HepG2 (cell line): ENCODE data around the gene CAPN13. TPM values are rescaled to one million over a fixed set of nuclear protein-coding genes. Genes with fewer than 3 reads are reported as not detected.
A peak's percentile ranks its signal among the peaks of the same experiment; 100 is the strongest.

ENCODE experiments used
- ATAC-seq: fragments of 200-7000 bp; cut with Tn5 transposase; 3 replicates; pipeline ENCODE4 v1.9.1; 2020; ENCODE audit warnings: mild to moderate bottlenecking, moderate library complexity
- BruUV-seq: library from RNA; stranded (reverse); fragments of 400-500 nt; replicated peaks from 2 replicates; lab custom pipeline; 2021; lab: Mats Ljungman, UMichigan
- CTCF ChIA-PET: fragments of 300-600 bp; formaldehyde crosslinking; extraction: SDS; loops from one replicate; lab custom pipeline; 2021; ENCODE audit warnings: low total read pairs, inconsistent platforms, low intra/inter-chr PET ratio; lab: Yijun Ruan, JAX
- POLR2A ChIA-PET: fragments of 350-600 bp; sonication (Branson Sonifier 250); formaldehyde crosslinking; loops from one replicate; lab custom pipeline; 2020; ENCODE audit warnings: antibody characterized with exemption, inconsistent platforms; lab: Yijun Ruan, JAX
- DNase-seq: peaks from one replicate; pipeline ENCODE4 v3.0.0-alpha.2; 2015; ENCODE audit warnings: low spot score
- FAIRE-seq: peaks from 3 replicates; lab custom pipeline; 2011; peaks lifted over from hg19 to GRCh38; lab: Jason Lieb, UNC
- H2AFZ ChIP-seq: one replicate; pipeline ENCODE4 v1.6.1; 2011; ENCODE audit warnings: low read length, inconsistent platforms
- H3K27ac ChIP-seq: fragments of 300-600 bp; 3 replicates; pipeline ENCODE4 v1.8.0; 2011; ENCODE audit warnings: mixed run types, mild to moderate bottlenecking, mixed read lengths, low read length, inconsistent platforms; ENCODE audit not compliant: insufficient read depth; ENCODE audit errors: extremely low read length
- H3K27me3 ChIP-seq, 2 experiments: fragments of 200-600 bp in 1 of 2; 2 replicates in 1 of 2; 3 replicates in 1 of 2; pipeline versions ENCODE4 v1.6.0 to v1.8.0; 2011; ENCODE audit warnings: low read length in 2 of 2, mild to moderate bottlenecking in 2 of 2, moderate library complexity in 2 of 2, inconsistent platforms in 1 of 2; ENCODE audit not compliant: insufficient read depth in 2 of 2, control insufficient read depth in 1 of 2
- H3K36me3 ChIP-seq, 2 experiments: fragments of 200-600 bp in 1 of 2; replicated peaks in 1 of 2; 2 replicates in 1 of 2; 3 replicates in 1 of 2; pipeline versions ENCODE4 v1.5.1 to v1.8.0; 2011; ENCODE audit warnings: low read length in 2 of 2, inconsistent platforms in 1 of 2; ENCODE audit not compliant: insufficient read depth in 2 of 2, control insufficient read depth in 1 of 2
- H3K4me1 ChIP-seq: 2 replicates; pipeline ENCODE4 v1.5.1; 2012; ENCODE audit warnings: low read length, inconsistent platforms; ENCODE audit not compliant: insufficient read depth
- H3K4me2 ChIP-seq: 2 replicates; pipeline ENCODE4 v1.6.0; 2011; ENCODE audit warnings: low read depth, low read length, inconsistent platforms
- H3K4me3 ChIP-seq, 3 experiments: fragments of 200-600 bp in 1 of 3; sonication (generic), shearing (Covaris generic) in 1 of 3; replicated peaks in 1 of 3; 2 replicates each; pipeline ENCODE4 v1.5.1; 2011 to 2016; ENCODE audit warnings: low read length in 3 of 3, inconsistent platforms in 2 of 3, low read depth in 2 of 3, mild to moderate bottlenecking in 2 of 3, control low read depth in 1 of 3, mixed read lengths in 1 of 3; ENCODE audit not compliant: insufficient read depth in 1 of 3
- H3K79me2 ChIP-seq: one replicate; pipeline ENCODE4 v1.6.1; 2011; ENCODE audit warnings: low read length, inconsistent platforms; ENCODE audit not compliant: insufficient read depth
- H3K9ac ChIP-seq: 2 replicates; pipeline ENCODE4 v1.6.0; 2011; ENCODE audit warnings: mild to moderate bottlenecking, low read depth, low read length, inconsistent platforms; ENCODE audit not compliant: insufficient read depth
- H3K9me3 ChIP-seq: 2 replicates; pipeline ENCODE4 v1.5.1; 2012; ENCODE audit warnings: mild to moderate bottlenecking, low read length
- H4K20me1 ChIP-seq: 2 replicates; pipeline ENCODE4 v1.6.0; 2011; ENCODE audit warnings: inconsistent platforms, mild to moderate bottlenecking, low read length, moderate library complexity; ENCODE audit not compliant: insufficient read depth
- GABPB1 ChIP-seq: IDR thresholded peaks from 2 replicates; pipeline ENCODE4 v1.6.1; 2016; ENCODE audit warnings: mild to moderate bottlenecking, missing genetic modification reagents, moderate library complexity, missing compliant biosample characterization
- JUND ChIP-seq: sonication (generic); formaldehyde crosslinking; IDR thresholded peaks from 2 replicates; pipeline ENCODE4 v1.8.0; 2022; ENCODE audit warnings: mild to moderate bottlenecking, missing genetic modification reagents
- KDM4B ChIP-seq: sonication (generic); formaldehyde crosslinking; IDR thresholded peaks from 2 replicates; pipeline ENCODE4 v1.4.0; 2020; ENCODE audit warnings: missing genetic modification reagents
- KLF16 ChIP-seq, 2 experiments: sonication (generic) in 1 of 2; formaldehyde crosslinking in 1 of 2; IDR thresholded peaks; 2 replicates each; pipeline versions ENCODE4 v1.6.1 to v1.8.0; 2016 to 2023; ENCODE audit warnings: missing genetic modification reagents in 2 of 2, missing compliant biosample characterization in 1 of 2
- MXD4 ChIP-seq: IDR thresholded peaks from 2 replicates; pipeline ENCODE4 v1.6.1; 2016; ENCODE audit warnings: mild to moderate bottlenecking, missing biosample characterization, missing genetic modification reagents
- SAP130 ChIP-seq: IDR thresholded peaks from 2 replicates; pipeline ENCODE4 v1.6.1; 2016; ENCODE audit warnings: low read depth
- SNAPC2 ChIP-seq: sonication (generic); formaldehyde crosslinking; IDR thresholded peaks from 2 replicates; pipeline ENCODE4 v1.8.1; 2022; ENCODE audit warnings: mild to moderate bottlenecking, missing genetic modification reagents
- SRF ChIP-seq: IDR thresholded peaks from 2 replicates; pipeline ENCODE4 v1.6.1; 2011; ENCODE audit warnings: mild to moderate bottlenecking, low read depth, low read length, moderate library complexity
- TARDBP ChIP-seq: sonication (generic); formaldehyde crosslinking; IDR thresholded peaks from 2 replicates; pipeline ENCODE4 v1.8.0; 2022; ENCODE audit warnings: mild to moderate bottlenecking, missing genetic modification reagents
- TIGD3 ChIP-seq: sonication (generic); formaldehyde crosslinking; IDR thresholded peaks from 2 replicates; pipeline ENCODE4 v1.5.1; 2020; ENCODE audit warnings: mild to moderate bottlenecking, missing genetic modification reagents, borderline replicate concordance
- ZFY ChIP-seq: sonication (generic); formaldehyde crosslinking; IDR thresholded peaks from 2 replicates; pipeline ENCODE4 v1.4.0; 2020; ENCODE audit warnings: missing genetic modification reagents
- ZNF629 ChIP-seq: sonication (generic); formaldehyde crosslinking; conservative IDR thresholded peaks from 2 replicates; pipeline ENCODE4 v1.5.0; 2020; ENCODE audit warnings: missing genetic modification reagents
- ZSCAN29 ChIP-seq: sonication (generic); formaldehyde crosslinking; conservative IDR thresholded peaks from 2 replicates; pipeline ENCODE4 v1.4.0; 2020; ENCODE audit warnings: mild to moderate bottlenecking, missing genetic modification reagents
- WGBS: methylation state at CpG from one replicate; pipeline ENCODE4 v1.1.6; 2017; ENCODE audit warnings: low lambda C conversion rate; 5-methylcytosine and 5-hydroxymethylcytosine counted together
- in situ Hi-C: cut with HindIII; loops from 2 replicates; pipeline ENCODE4 v1.10.0; 2017; ENCODE audit warnings: low pct_unique_long_range_greater_than_20kb; ENCODE audit not compliant: extremely low pct_ligation_motif_present
- intact Hi-C: fragments of 100-400 bp; cut with micrococcal nuclease; formaldehyde crosslinking; loops from one replicate; pipeline ENCODE4 v1.10.0; 2022; ENCODE audit not compliant: unreplicated experiment
- polyA plus RNA-seq, 8 experiments: library from polyadenylated mRNA; depleted of rRNA in 3 of 8; stranded (reverse) in 7 of 8; unstranded in 1 of 8; fragments of >200 nt; fragmentation: Illumina TruSeq in 4 of 8; extraction: Trizol in 4 of 8; gene quantifications; 2 replicates each; pipeline versions ENCODE4 v1.2.1 to v1.2.3, GENCODE V29; 2011 to 2016; ENCODE audit warnings: low read depth in 4 of 8, missing spikeins in 1 of 8, mixed read lengths in 1 of 8; ENCODE audit not compliant: insufficient read depth in 1 of 8
- total RNA-seq, 5 experiments: library from RNA; depleted of rRNA; stranded (reverse); fragments of >200 nt; fragmentation: Illumina TruSeq; extraction: Trizol; gene quantifications; 2 replicates each; pipeline ENCODE4 v1.2.3, GENCODE V29; 2016; ENCODE audit warnings: low read depth in 1 of 5
- TF ChIP-seq, protein P1 (sequence below): sonication (generic); formaldehyde crosslinking; conservative IDR thresholded peaks from 2 replicates; pipeline ENCODE4 v1.8.0; 2022; ENCODE audit warnings: missing genetic modification reagents
- TF ChIP-seq, protein P2 (sequence below): sonication (generic); formaldehyde crosslinking; IDR thresholded peaks from 2 replicates; pipeline ENCODE4 v1.4.0; 2020; ENCODE audit warnings: missing genetic modification reagents, mild to moderate bottlenecking, borderline replicate concordance
- TF ChIP-seq, protein P3 (sequence below): sonication (generic); formaldehyde crosslinking; IDR thresholded peaks from 2 replicates; pipeline ENCODE4 v1.5.1; 2020; ENCODE audit warnings: missing genetic modification reagents, mild to moderate bottlenecking, borderline replicate concordance

CAPN13 gene
- total and polyA plus RNA-seq, 2 of the 13 experiments (the other 11 are each of a cell fraction or from before 2014, with no cell fraction given) = not detected

GRCh38 chr2:30711646-30712085, 95.6 kb downstream of the CAPN13 start (continued):
- TF ChIP-seq, protein P1, sequence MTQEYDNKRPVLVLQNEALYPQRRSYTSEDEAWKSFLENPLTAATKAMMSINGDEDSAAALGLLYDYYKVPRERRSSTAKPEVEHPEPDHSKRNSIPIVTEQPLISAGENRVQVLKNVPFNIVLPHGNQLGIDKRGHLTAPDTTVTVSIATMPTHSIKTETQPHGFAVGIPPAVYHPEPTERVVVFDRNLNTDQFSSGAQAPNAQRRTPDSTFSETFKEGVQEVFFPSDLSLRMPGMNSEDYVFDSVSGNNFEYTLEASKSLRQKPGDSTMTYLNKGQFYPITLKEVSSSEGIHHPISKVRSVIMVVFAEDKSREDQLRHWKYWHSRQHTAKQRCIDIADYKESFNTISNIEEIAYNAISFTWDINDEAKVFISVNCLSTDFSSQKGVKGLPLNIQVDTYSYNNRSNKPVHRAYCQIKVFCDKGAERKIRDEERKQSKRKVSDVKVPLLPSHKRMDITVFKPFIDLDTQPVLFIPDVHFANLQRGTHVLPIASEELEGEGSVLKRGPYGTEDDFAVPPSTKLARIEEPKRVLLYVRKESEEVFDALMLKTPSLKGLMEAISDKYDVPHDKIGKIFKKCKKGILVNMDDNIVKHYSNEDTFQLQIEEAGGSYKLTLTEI (CRISPR knock-in tag) = no peak
- TF ChIP-seq TIGD3 (no peak), SRF (peak; percentile 58; the same call in 1 of the 2 replicates), ZNF629 (CRISPR knock-in tag) (no peak), SNAPC2 (peak; percentile 60; the same call in 1 of the 2 replicates), JUND (CRISPR knock-in tag) (peak; percentile 33; the same call in 1 of the 2 replicates), TARDBP (CRISPR knock-in tag) (peak; percentile 90), KLF16 (CRISPR knock-in tag; IDR thresholded peaks at IDR 0.05) (peak in 1 of 2 experiments; percentile 72; a peak in 2 of 4 replicates), GABPB1 (CRISPR knock-in tag) (peak; percentile 48; the same call in 1 of the 2 replicates), SAP130 (CRISPR knock-in tag) (peak; percentile 23; the same call in 1 of the 2 replicates)
- TF ChIP-seq, all 625 proteins: peak for 103

- FAIRE-seq = no peak
- Histone ChIP-seq H3K4me1 (no peaks in the 10 kb centered on the region), H2AFZ (no peak overlapping the region), H4K20me1 (no peaks in the 10 kb centered on the region), H3K79me2 (no peaks in the 10 kb centered on the region), H3K4me2 (no peak overlapping the region), H3K9me3 (no peaks in the 10 kb centered on the region), H3K27ac (no peak overlapping the region), H3K4me3 (no peak overlapping the region), H3K36me3 (no peaks in the 10 kb centered on the region), H3K27me3 (peaks cover 1 to 6% of the 10 kb centered on the region in 2 experiments; a peak in 1 of 5 replicates), H3K9ac (no peak overlapping the region)
- no TSS peak for BruUV-seq
- TF ChIP-seq, protein P2, sequence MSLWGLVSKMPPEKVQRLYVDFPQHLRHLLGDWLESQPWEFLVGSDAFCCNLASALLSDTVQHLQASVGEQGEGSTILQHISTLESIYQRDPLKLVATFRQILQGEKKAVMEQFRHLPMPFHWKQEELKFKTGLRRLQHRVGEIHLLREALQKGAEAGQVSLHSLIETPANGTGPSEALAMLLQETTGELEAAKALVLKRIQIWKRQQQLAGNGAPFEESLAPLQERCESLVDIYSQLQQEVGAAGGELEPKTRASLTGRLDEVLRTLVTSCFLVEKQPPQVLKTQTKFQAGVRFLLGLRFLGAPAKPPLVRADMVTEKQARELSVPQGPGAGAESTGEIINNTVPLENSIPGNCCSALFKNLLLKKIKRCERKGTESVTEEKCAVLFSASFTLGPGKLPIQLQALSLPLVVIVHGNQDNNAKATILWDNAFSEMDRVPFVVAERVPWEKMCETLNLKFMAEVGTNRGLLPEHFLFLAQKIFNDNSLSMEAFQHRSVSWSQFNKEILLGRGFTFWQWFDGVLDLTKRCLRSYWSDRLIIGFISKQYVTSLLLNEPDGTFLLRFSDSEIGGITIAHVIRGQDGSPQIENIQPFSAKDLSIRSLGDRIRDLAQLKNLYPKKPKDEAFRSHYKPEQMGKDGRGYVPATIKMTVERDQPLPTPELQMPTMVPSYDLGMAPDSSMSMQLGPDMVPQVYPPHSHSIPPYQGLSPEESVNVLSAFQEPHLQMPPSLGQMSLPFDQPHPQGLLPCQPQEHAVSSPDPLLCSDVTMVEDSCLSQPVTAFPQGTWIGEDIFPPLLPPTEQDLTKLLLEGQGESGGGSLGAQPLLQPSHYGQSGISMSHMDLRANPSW (CRISPR knock-in tag) = no peak
- TF ChIP-seq KDM4B = no peak
- TF ChIP-seq ZSCAN29 = no peak
- TF ChIP-seq, protein P3, sequence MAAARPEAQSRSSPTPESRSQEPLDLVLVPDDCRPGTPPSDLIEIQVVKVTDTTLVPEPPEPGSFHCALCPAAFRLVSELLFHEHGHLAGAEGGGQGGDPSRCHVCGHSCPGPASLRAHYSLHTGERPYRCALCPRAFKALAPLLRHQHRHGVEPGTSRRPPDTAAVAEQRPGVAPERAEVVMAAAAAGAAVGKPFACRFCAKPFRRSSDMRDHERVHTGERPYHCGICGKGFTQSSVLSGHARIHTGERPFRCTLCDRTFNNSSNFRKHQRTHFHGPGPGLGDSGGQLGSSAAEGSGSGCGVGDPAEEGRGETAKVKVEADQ (CRISPR knock-in tag) = no peak
- TF ChIP-seq ZFY (CRISPR knock-in tag) = no peak
- no peak for TF ChIP-seq MXD4 (CRISPR knock-in tag)
- intact Hi-C loops = loop anchor here (2.0 kb wide), 1 partner anchor 152 kb away; no protein-coding TSS in a partner anchor
- WGBS = 8% methylated on average over 5 of the region's 6 CpGs
- DNase-seq = no peak
- CTCF ChIA-PET = interaction anchor here (1.7 to 1.9 kb wide), 3 partner anchors 502 to 623 kb away, joined by 4 to 59 read pairs (median 51); no protein-coding TSS in a partner anchor
- ATAC-seq = no peak
- POLR2A ChIA-PET = no interaction called here
- in situ Hi-C loops = loop anchor here (10.0 kb wide), 1 partner anchor 154 kb away; no protein-coding TSS in a partner anchor
Observed at GRCh38 chr2:30710461-30710860, 96.8 kb downstream of the CAPN13 start.
